Neutrophil (primary cell): ENCODE measurements around the gene EMILIN2.
"Not testable (repeated sequence)": the region's sequence is repeated elsewhere in the genome, so short reads cannot be mapped to it uniquely, and the experiment has no call there.

ENCODE experiments used
- H3K27ac ChIP-seq: fragments of 200-600 bp; sonication (generic); 2 replicates; pipeline ENCODE4 v1.5.1; 2016; ENCODE audit warnings: mild to moderate bottlenecking, moderate library complexity
- H3K27me3 ChIP-seq: fragments of 200-600 bp; sonication (generic); 2 replicates; pipeline ENCODE4 v1.6.0; 2016; ENCODE audit warnings: mild to moderate bottlenecking
- H3K36me3 ChIP-seq: fragments of 200-600 bp; sonication (generic); 2 replicates; pipeline ENCODE4 v1.5.1; 2017
- H3K4me1 ChIP-seq, 2 experiments: fragments of 200-600 bp in 1 of 2; sonication (generic) in 1 of 2; 1 replicate in 1 of 2; 2 replicates in 1 of 2; pipeline versions ENCODE4 v1.5.1 to v1.6.1; 2013 to 2016; ENCODE audit warnings: low read depth in 1 of 2, low read length in 1 of 2, mild to moderate bottlenecking in 1 of 2, moderate library complexity in 1 of 2; ENCODE audit not compliant: control insufficient read depth in 1 of 2, insufficient read depth in 1 of 2
- H3K4me3 ChIP-seq, 2 experiments: fragments of 200-600 bp in 1 of 2; sonication (generic) in 1 of 2; 1 replicate in 1 of 2; 2 replicates in 1 of 2; pipeline ENCODE4 v1.5.1; 2013 to 2016; ENCODE audit warnings: low read depth in 1 of 2, low read length in 1 of 2, mild to moderate bottlenecking in 1 of 2, moderate library complexity in 1 of 2
- H3K9me3 ChIP-seq: fragments of 200-600 bp; sonication (generic); 2 replicates; pipeline ENCODE4 v1.5.1; 2016
- CTCF ChIP-seq: fragments of 200-600 bp; sonication (generic); IDR thresholded peaks from 2 replicates; pipeline ENCODE4 v1.5.1; 2016; ENCODE audit warnings: antibody characterized with exemption

EMILIN2 gene

GRCh38 chr18:2823202-2823601 lies 23.6 kb upstream of the EMILIN2 start:
- no peaks in the 10 kb centered on the region for H3K36me3 ChIP-seq
- H3K4me3 ChIP-seq: no peak overlapping the region

GRCh38 chr18:2823966-2824365 lies 22.8 kb upstream of the EMILIN2 start:
- H3K9me3 ChIP-seq: no peaks in the 10 kb centered on the region
- no peaks in the 10 kb centered on the region for H3K27me3 ChIP-seq
- H3K27ac ChIP-seq: no peak overlapping the region
- no peaks in the 10 kb centered on the region for H3K36me3 ChIP-seq
- TF ChIP-seq CTCF: no peak
- H3K4me3 ChIP-seq: no peak overlapping the region
- no peaks in the 10 kb centered on the region for H3K4me1 ChIP-seq

More at GRCh38 chr18:2823202-2823601, 23.6 kb upstream of the EMILIN2 start:
- no peak for TF ChIP-seq CTCF
- Histone ChIP-seq H3K9me3 (no peaks in the 10 kb centered on the region), H3K27me3 (no peaks in the 10 kb centered on the region), H3K4me1 (no peaks in the 10 kb centered on the region), H3K27ac (no peak overlapping the region)

- Histone ChIP-seq H3K4me1 (no peaks in the 10 kb centered on the region), H3K4me3 (no peak overlapping the region), H3K27me3 (no peaks in the 10 kb centered on the region), H3K36me3 (no peaks in the 10 kb centered on the region), H3K27ac (no peak overlapping the region), H3K9me3 (no peaks in the 10 kb centered on the region)
- no peak for TF ChIP-seq CTCF
Measured at GRCh38 chr18:2824865-2825264, 21.9 kb upstream of the EMILIN2 start.

- no peaks in the 10 kb centered on the region for H3K9me3 ChIP-seq
- H3K27me3 ChIP-seq: no peaks in the 10 kb centered on the region
- no peak for TF ChIP-seq CTCF
Measured at GRCh38 chr18:2825613-2826175, 21.1 kb upstream of the EMILIN2 start.

GRCh38 chr18:2826581-2826980 lies 20.2 kb upstream of the EMILIN2 start:
- no peak for TF ChIP-seq CTCF
- H3K4me1 ChIP-seq: no peaks in the 10 kb centered on the region
- no peak overlapping the region for H3K27ac ChIP-seq
- H3K9me3 ChIP-seq: no peaks in the 10 kb centered on the region
- H3K36me3 ChIP-seq: no peaks in the 10 kb centered on the region
- H3K27me3 ChIP-seq: no peaks in the 10 kb centered on the region
- H3K4me3 ChIP-seq: no peak overlapping the region

More at GRCh38 chr18:2825613-2826175, 21.1 kb upstream of the EMILIN2 start:
- no peak overlapping the region for H3K4me3 ChIP-seq
- no peaks in the 10 kb centered on the region for H3K36me3 ChIP-seq
- H3K27ac ChIP-seq: no peak overlapping the region
- no peaks in the 10 kb centered on the region for H3K4me1 ChIP-seq

GRCh38 chr18:2827061-2827460 lies 19.7 kb upstream of the EMILIN2 start:
- no peaks in the 10 kb centered on the region for H3K36me3 ChIP-seq
- no peak for TF ChIP-seq CTCF
- H3K27ac ChIP-seq: no peak overlapping the region
- no peaks in the 10 kb centered on the region for H3K27me3 ChIP-seq
- no peaks in the 10 kb centered on the region for H3K9me3 ChIP-seq
- no peaks in the 10 kb centered on the region for H3K4me1 ChIP-seq
- H3K4me3 ChIP-seq: no peak overlapping the region

GRCh38 chr18:2836118-2836517 lies 10.7 kb upstream of the EMILIN2 start:
- not testable (repeated sequence) for H3K4me3 ChIP-seq, H3K27me3 ChIP-seq, H3K4me1 ChIP-seq, H3K36me3 ChIP-seq, H3K27ac ChIP-seq, H3K9me3 ChIP-seq

- not testable (repeated sequence) for H3K27me3 ChIP-seq, H3K9me3 ChIP-seq, H3K4me1 ChIP-seq, H3K4me3 ChIP-seq, H3K36me3 ChIP-seq, H3K27ac ChIP-seq
Measured at GRCh38 chr18:2837290-2837689, 9.5 kb upstream of the EMILIN2 start.
